CD4-positive, alpha-beta T cell treated with Interleukin-6 for 4 hours (primary cell): Measurements from ENCODE around the gene MUSTN1.

Experiments
- DNase-seq: peaks from one replicate; pipeline ENCODE4 v3.0.0-alpha.2; 2020; ENCODE audit warnings: mixed read lengths

MUSTN1 gene

GRCh38 chr3:52783211-52783555 lies 51.6 kb downstream of the MUSTN1 start:
- no peak for DNase-seq
